DND-41 (cell line): ENCODE results near the gene PACS1.

Source experiments
- ATAC-seq: fragments of 200-7000 bp; cut with Tn5 transposase; 3 replicates; pipeline ENCODE4 v1.9.1; 2021; ENCODE audit warnings: low read depth; ENCODE audit not compliant: insufficient read depth
- DNase-seq: peaks from one replicate; pipeline ENCODE4 v3.0.0-alpha.2; 2020
- H2AFZ ChIP-seq: 2 replicates; pipeline ENCODE4 v1.6.0; 2012; ENCODE audit warnings: low read depth, low read length
- H3K27ac ChIP-seq: 2 replicates; pipeline ENCODE4 v1.5.1; 2012; ENCODE audit warnings: low read length, inconsistent platforms
- H3K27me3 ChIP-seq: fragments of 200-600 bp; sonication (generic); 2 replicates; pipeline ENCODE4 v1.6.0; 2012; ENCODE audit warnings: low read length, mild to moderate bottlenecking, inconsistent platforms; ENCODE audit not compliant: insufficient read depth, poor library complexity
- H3K36me3 ChIP-seq: 2 replicates; pipeline ENCODE4 v1.5.1; 2012; ENCODE audit warnings: low read length, inconsistent platforms; ENCODE audit not compliant: insufficient read depth
- H3K4me1 ChIP-seq: 2 replicates; pipeline ENCODE4 v1.5.1; 2012; ENCODE audit warnings: mild to moderate bottlenecking, low read length; ENCODE audit not compliant: insufficient read depth
- H3K4me2 ChIP-seq: 2 replicates; pipeline ENCODE4 v1.6.0; 2012; ENCODE audit warnings: mild to moderate bottlenecking, moderate library complexity, low read length, inconsistent platforms; ENCODE audit not compliant: insufficient read depth
- H3K4me3 ChIP-seq, 2 experiments: fragments of 200-600 bp in 1 of 2; shearing (Covaris generic) in 1 of 2; 2 replicates each; pipeline ENCODE4 v1.5.1; 2012 to 2016; ENCODE audit warnings: inconsistent platforms in 2 of 2, low read length in 2 of 2, mild to moderate bottlenecking in 2 of 2, low read depth in 1 of 2, moderate library complexity in 1 of 2
- H3K79me2 ChIP-seq: 2 replicates; pipeline ENCODE4 v1.6.0; 2012; ENCODE audit warnings: low read length, inconsistent platforms; ENCODE audit not compliant: insufficient read depth
- H3K9ac ChIP-seq: 2 replicates; pipeline ENCODE4 v1.6.0; 2012; ENCODE audit warnings: low read depth, mild to moderate bottlenecking, inconsistent platforms, low read length, moderate library complexity
- H3K9me3 ChIP-seq: 2 replicates; pipeline ENCODE4 v1.5.1; 2012; ENCODE audit warnings: low read length, moderate library complexity, mild to moderate bottlenecking, inconsistent platforms; ENCODE audit not compliant: insufficient read depth, severe bottlenecking
- H4K20me1 ChIP-seq: 2 replicates; pipeline ENCODE4 v1.6.0; 2012; ENCODE audit warnings: low read length; ENCODE audit not compliant: insufficient read depth
- CTCF ChIP-seq: IDR thresholded peaks from 2 replicates; pipeline ENCODE4 v1.5.1; 2012; ENCODE audit warnings: borderline replicate concordance, low read length, moderate library complexity, mild to moderate bottlenecking; ENCODE audit not compliant: poor library complexity, severe bottlenecking; ENCODE audit errors: extremely low read depth
- EZH2 ChIP-seq: IDR thresholded peaks from 3 replicates; pipeline ENCODE4 v1.6.1; 2012; ENCODE audit warnings: borderline replicate concordance, low read depth, mild to moderate bottlenecking, moderate library complexity, low read length, inconsistent platforms; ENCODE audit not compliant: severe bottlenecking

PACS1 gene

GRCh38 chr11:66204412-66204811 is 134.3 kb downstream of the PACS1 start:
- H3K27me3 ChIP-seq: no peaks in the 10 kb centered on the region
- H3K9ac ChIP-seq: no peak overlapping the region
- no peaks in the 10 kb centered on the region for H3K4me1 ChIP-seq
- DNase-seq: no peak
- H3K4me2 ChIP-seq: no peak overlapping the region
- ATAC-seq: no peak
- H3K9me3 ChIP-seq: peaks cover 5% of the 10 kb centered on the region
- no peak overlapping the region for H3K27ac ChIP-seq
- no peaks in the 10 kb centered on the region for H3K79me2 ChIP-seq
- H3K4me3 ChIP-seq: no peak overlapping the region
- no peak overlapping the region for H2AFZ ChIP-seq
- H4K20me1 ChIP-seq: no peaks in the 10 kb centered on the region
- TF ChIP-seq EZH2: no peak
- H3K36me3 ChIP-seq: no peaks in the 10 kb centered on the region

- no peak overlapping the region for H3K9ac ChIP-seq
- H3K27ac ChIP-seq: no peak overlapping the region
- H4K20me1 ChIP-seq: no peaks in the 10 kb centered on the region
- no peaks in the 10 kb centered on the region for H3K9me3 ChIP-seq
- no peaks in the 10 kb centered on the region for H3K79me2 ChIP-seq
- TF ChIP-seq EZH2 (no peak), CTCF (no peak)
- ATAC-seq (no peak), DNase-seq (no peak)
- H3K4me1 ChIP-seq: no peaks in the 10 kb centered on the region
- no peak overlapping the region for H3K4me2 ChIP-seq
- H3K27me3 ChIP-seq: no peaks in the 10 kb centered on the region
- H3K36me3 ChIP-seq: peaks cover 4% of the 10 kb centered on the region
- no peak overlapping the region for H3K4me3 ChIP-seq
- no peak overlapping the region for H2AFZ ChIP-seq
Observed at GRCh38 chr11:66207816-66208215, 137.7 kb downstream of the PACS1 start.

GRCh38 chr11:66211100-66211499 is 141.0 kb downstream of the PACS1 start:
- peaks cover 12% of the 10 kb centered on the region for H3K36me3 ChIP-seq
- H3K4me1 ChIP-seq: no peaks in the 10 kb centered on the region

GRCh38 chr11:66216911-66217310 is 146.8 kb downstream of the PACS1 start:
- Histone ChIP-seq H3K27ac (no peak overlapping the region), H3K4me2 (no peak overlapping the region), H3K4me3 (no peak overlapping the region), H3K9me3 (no peaks in the 10 kb centered on the region), H2AFZ (no peak overlapping the region), H3K79me2 (no peaks in the 10 kb centered on the region), H3K27me3 (no peaks in the 10 kb centered on the region), H3K36me3 (peaks cover 44% of the 10 kb centered on the region), H3K4me1 (no peaks in the 10 kb centered on the region), H3K9ac (no peak overlapping the region), H4K20me1 (no peaks in the 10 kb centered on the region)
- TF ChIP-seq CTCF: no peak
- TF ChIP-seq EZH2: no peak
- ATAC-seq (no peak), DNase-seq (no peak)

More at GRCh38 chr11:66211100-66211499, 141.0 kb downstream of the PACS1 start:
- DNase-seq: no peak
- Histone ChIP-seq H3K4me2 (no peak overlapping the region), H3K4me3 (no peak overlapping the region), H3K79me2 (no peaks in the 10 kb centered on the region), H3K9ac (no peak overlapping the region), H4K20me1 (no peaks in the 10 kb centered on the region), H3K27me3 (no peaks in the 10 kb centered on the region), H3K27ac (no peak overlapping the region), H3K9me3 (no peaks in the 10 kb centered on the region), H2AFZ (no peak overlapping the region)
- TF ChIP-seq EZH2 (no peak), CTCF (no peak)
- no peak for ATAC-seq
